ENCODE measurements around the gene HAL.
"Not testable (repeated sequence)": the region's sequence is repeated elsewhere in the genome, so short reads cannot be mapped to it uniquely, and the experiment has no call there.

HAL gene

GRCh38 chr12:95977764-95978305 lies 18.3 kb downstream of the HAL start:
- no peak for DNase-seq (ENCODE audit: low read depth in 4 of 4, low spot score in 1 of 4)

- DNase-seq (ENCODE audit: low read depth in 4 of 4, low spot score in 1 of 4), result no peak
Observed at GRCh38 chr12:95976416-95976832, 19.7 kb downstream of the HAL start.

- no peak for DNase-seq (ENCODE audit: low read depth in 4 of 4, low spot score in 1 of 4)
Observed at GRCh38 chr12:95975491-95975890, 20.7 kb downstream of the HAL start.

- no peak for DNase-seq (ENCODE audit: low read depth in 4 of 4, low spot score in 1 of 4)
Observed at GRCh38 chr12:95974358-95974757, 21.8 kb downstream of the HAL start.

- DNase-seq (ENCODE audit: low read depth in 4 of 4, low spot score in 1 of 4), result no peak
Observed at GRCh38 chr12:95972832-95973456, 23.2 kb downstream of the HAL start.

- DNase-seq (ENCODE audit: low read depth in 4 of 4, low spot score in 1 of 4), result no peak
Observed at GRCh38 chr12:95970905-95971304, 25.2 kb downstream of the HAL start.

GRCh38 chr12:95969116-95969515 lies 27.0 kb downstream of the HAL start:
- DNase-seq (ENCODE audit: low read depth in 4 of 4, low spot score in 1 of 4), result not testable (repeated sequence)

- no peak for DNase-seq (ENCODE audit: low read depth in 4 of 4, low spot score in 1 of 4)
Observed at GRCh38 chr12:95967301-95967700, 28.8 kb downstream of the HAL start.

- no peak for DNase-seq (ENCODE audit: low read depth in 4 of 4, low spot score in 1 of 4)
Observed at GRCh38 chr12:95966287-95966870, 29.8 kb downstream of the HAL start.

- DNase-seq (ENCODE audit: low read depth in 4 of 4, low spot score in 1 of 4), result no peak
Observed at GRCh38 chr12:95963096-95963495, 33.0 kb downstream of the HAL start.

GRCh38 chr12:95962222-95962621 lies 33.9 kb downstream of the HAL start:
- DNase-seq (ENCODE audit: low read depth in 4 of 4, low spot score in 1 of 4), result no peak

GRCh38 chr12:95960241-95960640 lies 35.9 kb downstream of the HAL start:
- no peak for DNase-seq (ENCODE audit: low read depth in 4 of 4, low spot score in 1 of 4)

- DNase-seq (ENCODE audit: low read depth in 4 of 4, low spot score in 1 of 4), result no peak
Observed at GRCh38 chr12:95959107-95959506, 37.0 kb downstream of the HAL start.

GRCh38 chr12:95956557-95957145 lies 39.5 kb downstream of the HAL start:
- DNase-seq (ENCODE audit: low read depth in 4 of 4, low spot score in 1 of 4), result no peak

GRCh38 chr12:95955549-95956159 lies 40.5 kb downstream of the HAL start:
- DNase-seq (ENCODE audit: low read depth in 4 of 4, low spot score in 1 of 4), result no peak

- no peak for DNase-seq (ENCODE audit: low read depth in 4 of 4, low spot score in 1 of 4)
Observed at GRCh38 chr12:95953000-95953399, 43.1 kb downstream of the HAL start.

- no peak for DNase-seq (ENCODE audit: low read depth in 4 of 4, low spot score in 1 of 4)
Observed at GRCh38 chr12:95951515-95951914, 44.6 kb downstream of the HAL start.

GRCh38 chr12:95949477-95950206 lies 46.5 kb downstream of the HAL start:
- DNase-seq (ENCODE audit: low read depth in 4 of 4, low spot score in 1 of 4), result no peak

GRCh38 chr12:95944108-95944704 lies 51.9 kb downstream of the HAL start:
- no peak for DNase-seq (ENCODE audit: low read depth in 4 of 4, low spot score in 1 of 4)

GRCh38 chr12:95943330-95943842 lies 52.8 kb downstream of the HAL start, which contains the start of gene AMDHD1:
AMDHD1 (plus strand) TSS chr12:95943331; CDS start chr12:95943399, 68 bp downstream.
- DNase-seq (ENCODE audit: low read depth in 4 of 4, low spot score in 1 of 4), result peak in 3 of 4 experiments; percentile 26 to 50 (median 46)
